WTC11 (cell line): ENCODE measurements around the gene CD9.

Experiments
- ATF1 ChIP-seq: sonication (generic); formaldehyde crosslinking; IDR thresholded peaks from 2 replicates; pipeline ENCODE4 v1.8.1; 2023; ENCODE audit warnings: mild to moderate bottlenecking, moderate library complexity, missing genetic modification reagents
- CREB1 ChIP-seq: sonication (generic); formaldehyde crosslinking; IDR thresholded peaks from 2 replicates; pipeline ENCODE4 v1.8.0; 2023; ENCODE audit warnings: mild to moderate bottlenecking, missing genetic modification reagents
- NR2C2 ChIP-seq: sonication (generic); formaldehyde crosslinking; IDR thresholded peaks from 2 replicates; pipeline ENCODE4 v1.8.0; 2022; ENCODE audit warnings: mild to moderate bottlenecking, missing genetic modification reagents
- SP1 ChIP-seq: sonication (generic); formaldehyde crosslinking; conservative IDR thresholded peaks from 2 replicates; pipeline ENCODE4 v1.8.1; 2022; ENCODE audit warnings: missing genetic modification reagents
- TF ChIP-seq, protein P1 (sequence below): fragments of 200-600 bp; IDR thresholded peaks from 2 replicates; pipeline ENCODE4 v1.8.0; 2022; ENCODE audit warnings: antibody characterized with exemption

DNA sequence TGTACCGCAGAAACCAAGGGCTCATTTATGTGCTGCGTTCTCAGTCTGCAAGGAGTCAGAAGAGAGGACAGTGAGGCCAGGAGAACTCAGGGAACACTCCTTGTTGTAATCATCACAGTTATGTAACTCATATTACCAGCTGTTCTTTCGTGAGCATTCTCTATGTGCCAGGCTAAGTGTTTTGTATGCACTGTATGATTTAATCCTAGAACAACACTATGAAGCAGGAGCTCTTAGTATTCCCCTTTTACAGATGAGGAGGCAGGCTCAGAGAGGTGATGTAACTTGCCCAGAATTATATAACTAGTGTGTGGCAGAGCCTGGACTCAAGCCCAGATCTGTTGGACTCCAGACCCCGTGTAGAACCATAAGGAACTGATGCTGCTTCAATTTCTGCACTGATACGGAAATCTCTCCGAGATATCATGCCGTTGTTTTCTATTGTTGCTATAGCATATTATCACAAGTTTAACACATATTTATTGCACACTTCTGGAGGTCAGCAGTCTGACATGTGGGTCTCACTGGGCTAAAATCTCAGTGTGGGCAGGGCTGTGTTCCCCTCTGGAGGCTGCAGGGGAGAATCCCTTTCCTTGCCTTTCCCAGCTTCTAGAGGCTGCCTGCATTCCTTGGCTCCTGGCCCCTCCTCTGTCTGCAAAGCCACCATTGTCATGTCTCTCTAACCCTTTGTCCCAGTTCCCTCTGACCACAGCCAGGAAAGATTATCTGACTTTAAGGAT lies 16.3 kb upstream of the CD9 start:
- no peak for TF ChIP-seq ATF1
- TF ChIP-seq SP1, result no peak
- TF ChIP-seq CREB1 (CRISPR knock-in tag), result no peak
- TF ChIP-seq, protein P1, sequence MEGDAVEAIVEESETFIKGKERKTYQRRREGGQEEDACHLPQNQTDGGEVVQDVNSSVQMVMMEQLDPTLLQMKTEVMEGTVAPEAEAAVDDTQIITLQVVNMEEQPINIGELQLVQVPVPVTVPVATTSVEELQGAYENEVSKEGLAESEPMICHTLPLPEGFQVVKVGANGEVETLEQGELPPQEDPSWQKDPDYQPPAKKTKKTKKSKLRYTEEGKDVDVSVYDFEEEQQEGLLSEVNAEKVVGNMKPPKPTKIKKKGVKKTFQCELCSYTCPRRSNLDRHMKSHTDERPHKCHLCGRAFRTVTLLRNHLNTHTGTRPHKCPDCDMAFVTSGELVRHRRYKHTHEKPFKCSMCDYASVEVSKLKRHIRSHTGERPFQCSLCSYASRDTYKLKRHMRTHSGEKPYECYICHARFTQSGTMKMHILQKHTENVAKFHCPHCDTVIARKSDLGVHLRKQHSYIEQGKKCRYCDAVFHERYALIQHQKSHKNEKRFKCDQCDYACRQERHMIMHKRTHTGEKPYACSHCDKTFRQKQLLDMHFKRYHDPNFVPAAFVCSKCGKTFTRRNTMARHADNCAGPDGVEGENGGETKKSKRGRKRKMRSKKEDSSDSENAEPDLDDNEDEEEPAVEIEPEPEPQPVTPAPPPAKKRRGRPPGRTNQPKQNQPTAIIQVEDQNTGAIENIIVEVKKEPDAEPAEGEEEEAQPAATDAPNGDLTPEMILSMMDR, result no peak
- TF ChIP-seq NR2C2 (CRISPR knock-in tag), result no peak
